ENCODE results near the gene C17orf114.

C17orf114 gene

GRCh38 chr17:4786516-4786915 is 15.6 kb downstream of the C17orf114 start:
- no peak for DNase-seq
- H2AFZ ChIP-seq (replicated peaks; ENCODE audit: low read length, poor library complexity), result no peak overlapping the region

More at GRCh38 chr17:4786516-4786915, 15.6 kb downstream of the C17orf114 start:
- POLR2A ChIA-PET (ENCODE audit: unreplicated experiment), result no interaction called here
- dilution Hi-C loops (cut with HindIII; ENCODE audit: low sequenced_read_pairs, unreplicated experiment) (no loop called here), intact Hi-C loops (cut with micrococcal nuclease) (no loop called here), in situ Hi-C loops (cut with MboI; ENCODE audit: low sequenced_read_pairs) (loop anchor here (5.0 kb wide), 1 partner anchor 96 kb away; no protein-coding TSS in a partner anchor)
- no peak overlapping the region for H4K5ac ChIP-seq (ENCODE audit: low read depth, low read length)
- no peak overlapping the region for H3K14ac ChIP-seq (replicated peaks; ENCODE audit: low read depth, low read length)
- H3K79me1 ChIP-seq (ENCODE audit: low read depth in 1 of 2, low read length in 2 of 2), result peaks cover 0 to 5% of the 10 kb centered on the region in 2 experiments; a peak in 2 of 4 replicates
- ATAC-seq (ENCODE audit: low read depth), result no peak
- H3K4me3 ChIP-seq (ENCODE audit: insufficient read depth, low read depth, low read length), result no peak overlapping the region
- H3K18ac ChIP-seq (ENCODE audit: low read depth, low read length), result no peak overlapping the region
- no peak overlapping the region for H4K8ac ChIP-seq (ENCODE audit: low read depth in 2 of 2, low read length in 2 of 2)
- H3K4ac ChIP-seq (ENCODE audit: low read depth, low read length), result no peak overlapping the region
- H3K9me3 ChIP-seq (ENCODE audit: control insufficient read depth, insufficient read depth, low read length), result no peaks in the 10 kb centered on the region
- no peak overlapping the region for H3K9ac ChIP-seq (ENCODE audit: low read depth, low read length)
- H2BK15ac ChIP-seq (ENCODE audit: low read depth, low read length), result no peak overlapping the region
- H3K56ac ChIP-seq (ENCODE audit: extremely low read depth, insufficient read depth, low read length), result no peak overlapping the region
- H2AK5ac ChIP-seq (ENCODE audit: low read depth, low read length), result no peak overlapping the region
- H2AK9ac ChIP-seq (replicated peaks; ENCODE audit: low read depth, low read length, poor library complexity), result no peak overlapping the region
- no peak overlapping the region for H3K27ac ChIP-seq (ENCODE audit: insufficient read depth, low read length)
- H3K36me3 ChIP-seq (ENCODE audit: control insufficient read depth, insufficient read depth, low read length), result no peaks in the 10 kb centered on the region
- no peak for TF ChIP-seq NFE2L2 (IDR thresholded peaks at IDR 0.05; ENCODE audit: low read depth, low read length)
- no peak for TF ChIP-seq ELK1 (IDR thresholded peaks at IDR 0.05; ENCODE audit: borderline replicate concordance, low read depth, low read length)
- no peak for TF ChIP-seq RAD21 (IDR thresholded peaks at IDR 0.05; ENCODE audit: low read length)
- no peak for TF ChIP-seq POLR2A (IDR thresholded peaks at IDR 0.05; ENCODE audit: low read depth, low read length)
- no peak for TF ChIP-seq CEBPB (IDR thresholded peaks at IDR 0.05; ENCODE audit: low read depth, low read length)
- TF ChIP-seq RCOR1 (IDR thresholded peaks at IDR 0.05; ENCODE audit: insufficient replicate concordance, low read length), result no peak
- no peak for TF ChIP-seq FOS (IDR thresholded peaks at IDR 0.05; ENCODE audit: low read depth, low read length)
- no peak for TF ChIP-seq MXI1 (IDR thresholded peaks at IDR 0.05; ENCODE audit: borderline replicate concordance, low read depth, low read length)
- TF ChIP-seq BHLHE40 (IDR thresholded peaks at IDR 0.05; ENCODE audit: low read depth, low read length), result no peak
- TF ChIP-seq SMC3 (IDR thresholded peaks at IDR 0.05; ENCODE audit: low read depth, low read length), result no peak
- no peak for TF ChIP-seq CHD1 (IDR thresholded peaks at IDR 0.05; ENCODE audit: low read depth, low read length)
- TF ChIP-seq CTCF (conservative IDR thresholded peaks at IDR 0.05; ENCODE audit: low read depth, low read length), result no peak
- TF ChIP-seq MAZ (IDR thresholded peaks at IDR 0.05; ENCODE audit: borderline replicate concordance, low read depth, low read length), result no peak
- TF ChIP-seq RFX5 (IDR thresholded peaks at IDR 0.05; ENCODE audit: low read depth, low read length), result no peak
- no peak for TF ChIP-seq MAFK (IDR thresholded peaks at IDR 0.05; ENCODE audit: low read depth, low read length)
- no peak for TF ChIP-seq USF2 (IDR thresholded peaks at IDR 0.05; ENCODE audit: low read depth, low read length)
- peaks cover 40% of the 10 kb centered on the region for H3K27me3 ChIP-seq (ENCODE audit: control insufficient read depth, insufficient read depth, low read length)
- H3K23ac ChIP-seq (ENCODE audit: low read depth, low read length), result peak overlapping the region; percentile 65; the same call in 1 of the 2 replicates
- no peak overlapping the region for H2BK20ac ChIP-seq (ENCODE audit: low read depth, low read length)
- H3K4me1 ChIP-seq (ENCODE audit: control insufficient read depth, insufficient read depth, low read length), result peaks cover 5% of the 10 kb centered on the region; the same call in 1 of the 2 replicates
- WGBS, 2 experiments (ENCODE audit: extremely low coverage in 2 of 2, insufficient read length in 1 of 2), result no CpG with 5 or more reads among the region's 6 CpGs
- no peak overlapping the region for H2BK5ac ChIP-seq (ENCODE audit: low read depth, low read length, poor library complexity, severe bottlenecking)
- H2BK120ac ChIP-seq (ENCODE audit: low read depth, low read length), result no peak overlapping the region
- CTCF ChIA-PET, result no interaction called here
- H4K91ac ChIP-seq (ENCODE audit: insufficient read depth, low read depth, low read length), result no peak overlapping the region
- no TSS peak for BruUV-seq (replicated peaks)
- no peak overlapping the region; the same call in 1 of the 2 replicates for H3K4me2 ChIP-seq (ENCODE audit: low read depth, low read length)
- no peaks in the 10 kb centered on the region for H4K20me1 ChIP-seq (ENCODE audit: insufficient read depth, low read length)
- H3K9me1 ChIP-seq (ENCODE audit: insufficient read depth, low read length), result peaks cover 4% of the 10 kb centered on the region
